ENCODE data around the gene RBL2. TPM values are rescaled to one million over a fixed set of nuclear protein-coding genes. Genes with fewer than 3 reads are reported as not detected.

RBL2 gene
- total RNA-seq, 1 donor from 2014 or later: 28.5 TPM

GRCh38 chr16:53486230-53486629, 52.0 kb downstream of the RBL2 start:
- peaks cover 5% of the 10 kb centered on the region for H3K9me3 Mint-ChIP-seq (ENCODE audit: low read depth)
- no peak overlapping the region for H3K4me3 Mint-ChIP-seq (ENCODE audit: unreplicated experiment)
- no peaks in the 10 kb centered on the region for H3K27me3 Mint-ChIP-seq (ENCODE audit: low read depth)
- peaks cover 4% of the 10 kb centered on the region for H3K4me1 Mint-ChIP-seq (ENCODE audit: low read depth)
- H3K27ac Mint-ChIP-seq (ENCODE audit: unreplicated experiment): no peak overlapping the region
- TF ChIP-seq CTCF (IDR thresholded peaks at IDR 0.05): no peak
- H3K36me3 Mint-ChIP-seq (ENCODE audit: low read depth): peaks cover 32% of the 10 kb centered on the region
- DNase-seq (ENCODE audit: low spot score): no peak

DNA sequence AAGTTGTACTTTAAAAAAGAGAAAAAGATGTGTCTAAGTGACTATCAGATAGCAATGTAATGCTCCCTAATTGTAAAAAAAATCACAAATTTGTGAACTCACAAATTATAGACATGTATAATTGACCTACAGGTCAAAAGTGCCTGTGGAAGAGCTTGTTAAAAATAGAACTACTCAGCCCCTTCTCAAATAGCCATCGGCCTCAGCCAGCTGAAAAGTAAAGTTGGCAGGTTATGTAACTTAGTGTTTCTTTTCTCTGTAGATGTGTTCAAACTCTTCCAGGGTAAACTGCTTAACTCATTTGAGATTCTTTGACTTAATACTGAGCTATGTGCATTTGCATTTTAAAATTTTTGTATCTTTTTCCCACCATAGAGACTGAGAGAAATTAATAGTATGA, 55.5 kb downstream of the RBL2 start:
- Mint-ChIP-seq H3K27me3 (ENCODE audit: low read depth) (no peaks in the 10 kb centered on the region), H3K27ac (ENCODE audit: unreplicated experiment) (no peak overlapping the region), H3K4me3 (ENCODE audit: unreplicated experiment) (no peak overlapping the region), H3K9me3 (ENCODE audit: low read depth) (peaks cover 5% of the 10 kb centered on the region), H3K36me3 (ENCODE audit: low read depth) (peaks cover 24% of the 10 kb centered on the region), H3K4me1 (ENCODE audit: low read depth) (peaks cover 4% of the 10 kb centered on the region)
- TF ChIP-seq CTCF (IDR thresholded peaks at IDR 0.05): no peak
- DNase-seq (ENCODE audit: low spot score): no peak

DNA sequence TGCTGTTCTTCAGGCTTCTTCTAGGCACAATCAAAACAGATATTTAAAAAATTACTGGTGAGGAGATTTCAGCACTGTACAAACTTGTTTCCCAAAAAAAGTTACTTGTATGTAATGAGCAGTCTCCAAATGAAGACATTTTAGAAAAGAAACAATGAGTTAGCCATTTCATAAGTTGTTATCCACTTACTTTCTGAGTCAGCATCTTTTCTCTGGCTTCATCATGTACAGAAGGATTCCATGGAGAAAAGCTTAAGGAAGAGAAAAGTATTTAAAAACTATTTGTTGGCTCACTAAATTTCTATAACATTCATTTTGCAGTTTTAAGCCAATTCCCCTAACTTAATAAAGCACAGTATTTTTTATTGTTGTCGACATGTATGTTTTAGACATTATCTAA, 58.2 kb downstream of the RBL2 start:
- DNase-seq (ENCODE audit: low spot score): no peak
- no peaks in the 10 kb centered on the region for H3K9me3 Mint-ChIP-seq (ENCODE audit: low read depth)
- peaks cover 4% of the 10 kb centered on the region for H3K4me1 Mint-ChIP-seq (ENCODE audit: low read depth)
- H3K4me3 Mint-ChIP-seq (ENCODE audit: unreplicated experiment): no peak overlapping the region
- H3K27ac Mint-ChIP-seq (ENCODE audit: unreplicated experiment): no peak overlapping the region
- H3K27me3 Mint-ChIP-seq (ENCODE audit: low read depth): no peaks in the 10 kb centered on the region
- peaks cover 25% of the 10 kb centered on the region for H3K36me3 Mint-ChIP-seq (ENCODE audit: low read depth)
- no peak for TF ChIP-seq CTCF (IDR thresholded peaks at IDR 0.05)

- Mint-ChIP-seq H3K36me3 (ENCODE audit: low read depth) (peaks cover 25% of the 10 kb centered on the region), H3K4me3 (ENCODE audit: unreplicated experiment) (no peak overlapping the region)
Measured at GRCh38 chr16:53494636-53495035, 60.4 kb downstream of the RBL2 start.

DNA sequence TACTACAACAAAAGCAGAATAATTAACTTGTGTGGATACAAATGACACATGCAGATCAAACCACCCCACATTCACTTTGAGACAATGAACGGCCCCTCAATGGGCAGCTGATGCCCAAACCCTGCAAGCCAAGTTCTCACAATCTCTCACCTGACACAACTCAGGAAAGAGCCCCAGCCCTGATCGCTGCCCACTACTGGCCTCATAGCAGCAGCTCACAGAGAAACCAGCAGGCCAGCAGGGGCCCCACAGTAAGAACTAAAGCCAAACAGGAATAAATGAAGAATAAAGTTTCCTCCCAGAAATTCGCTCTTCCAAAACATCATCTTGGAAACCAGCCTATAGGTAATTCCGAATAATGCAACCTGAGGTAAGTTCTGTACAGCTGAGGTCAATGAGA, 61.1 kb downstream of the RBL2 start:
- H3K27ac Mint-ChIP-seq (ENCODE audit: unreplicated experiment): no peak overlapping the region
- H3K4me3 Mint-ChIP-seq (ENCODE audit: unreplicated experiment): no peak overlapping the region
- no peak for DNase-seq (ENCODE audit: low spot score)
- H3K9me3 Mint-ChIP-seq (ENCODE audit: low read depth): no peaks in the 10 kb centered on the region
- H3K4me1 Mint-ChIP-seq (ENCODE audit: low read depth): no peaks in the 10 kb centered on the region
- no peak for TF ChIP-seq CTCF (IDR thresholded peaks at IDR 0.05)
- H3K27me3 Mint-ChIP-seq (ENCODE audit: low read depth): no peaks in the 10 kb centered on the region
- H3K36me3 Mint-ChIP-seq (ENCODE audit: low read depth): peaks cover 26% of the 10 kb centered on the region

More at GRCh38 chr16:53494636-53495035, 60.4 kb downstream of the RBL2 start:
- Mint-ChIP-seq H3K4me1 (ENCODE audit: low read depth) (peaks cover 4% of the 10 kb centered on the region), H3K27me3 (ENCODE audit: low read depth) (no peaks in the 10 kb centered on the region), H3K9me3 (ENCODE audit: low read depth) (no peaks in the 10 kb centered on the region), H3K27ac (ENCODE audit: unreplicated experiment) (no peak overlapping the region)
- no peak for DNase-seq (ENCODE audit: low spot score)
- no peak for TF ChIP-seq CTCF (IDR thresholded peaks at IDR 0.05)
